GM18520 (cell line): ENCODE results near the gene MPIG6B.

Source experiments
- ATAC-seq: cut with Tn5 transposase; IDR thresholded peaks from one replicate; pipeline ENCODE4 v1.9.1; 2021; ENCODE audit not compliant: unreplicated experiment

MPIG6B gene, protein sequence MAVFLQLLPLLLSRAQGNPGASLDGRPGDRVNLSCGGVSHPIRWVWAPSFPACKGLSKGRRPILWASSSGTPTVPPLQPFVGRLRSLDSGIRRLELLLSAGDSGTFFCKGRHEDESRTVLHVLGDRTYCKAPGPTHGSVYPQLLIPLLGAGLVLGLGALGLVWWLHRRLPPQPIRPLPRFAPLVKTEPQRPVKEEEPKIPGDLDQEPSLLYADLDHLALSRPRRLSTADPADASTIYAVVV

DNA sequence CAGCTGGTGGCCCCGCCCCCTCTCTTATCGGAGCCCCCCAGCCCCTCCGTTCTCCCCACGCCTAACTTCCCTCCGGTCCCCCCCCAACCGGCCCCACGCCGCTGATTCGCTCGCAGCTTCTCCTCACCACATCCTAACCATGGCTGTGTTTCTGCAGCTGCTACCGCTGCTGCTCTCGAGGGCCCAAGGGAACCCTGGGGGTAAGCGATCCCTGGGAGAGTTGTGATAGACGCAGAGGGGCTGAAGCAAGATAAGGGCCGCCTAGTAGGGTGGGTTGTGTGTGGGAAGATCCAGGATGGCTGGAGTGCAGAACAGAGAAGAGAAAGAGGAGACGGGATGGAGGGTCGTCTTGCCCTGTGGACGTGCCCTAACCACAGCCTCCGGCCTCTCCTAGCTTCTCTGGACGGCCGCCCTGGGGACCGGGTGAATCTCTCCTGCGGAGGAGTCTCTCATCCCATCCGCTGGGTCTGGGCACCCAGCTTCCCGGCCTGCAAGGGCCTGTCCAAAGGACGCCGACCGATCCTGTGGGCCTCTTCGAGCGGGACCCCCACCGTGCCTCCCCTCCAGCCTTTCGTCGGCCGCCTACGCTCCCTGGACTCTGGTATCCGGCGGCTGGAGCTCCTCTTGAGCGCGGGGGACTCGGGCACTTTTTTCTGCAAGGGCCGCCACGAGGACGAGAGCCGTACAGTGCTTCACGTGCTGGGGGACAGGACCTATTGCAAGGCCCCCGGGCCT, at the start of gene MPIG6B:
Gene MPIG6B (plus strand): TSS at position 129 of the 735 bp plus-strand sequence. CDS start 11 bp downstream, at position 140.
- no peak for ATAC-seq

- ATAC-seq = no peak
These were observed 46.8 kb upstream of the MPIG6B start for GRCh38 chr6:31676322-31676903.

DNA sequence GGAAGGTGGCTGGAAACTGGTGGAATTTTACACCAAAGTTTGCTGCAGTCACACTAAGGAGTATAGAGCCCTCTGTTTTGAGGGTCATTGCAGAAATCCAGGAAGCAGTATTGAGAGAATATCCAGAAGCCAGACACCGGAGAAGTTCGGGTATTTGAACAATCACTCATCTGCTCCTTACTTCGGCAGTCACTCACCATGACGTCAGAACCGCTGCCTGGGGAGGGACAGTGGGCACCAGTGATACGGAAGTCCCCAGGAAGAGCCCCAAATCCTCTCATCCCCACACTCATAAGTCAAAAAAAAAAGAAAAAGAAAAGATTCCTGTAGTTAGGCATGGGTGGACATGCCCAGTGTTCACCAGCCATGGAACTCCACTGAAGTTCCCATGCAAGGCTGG, 46.3 kb upstream of the MPIG6B start:
- ATAC-seq = no peak

DNA sequence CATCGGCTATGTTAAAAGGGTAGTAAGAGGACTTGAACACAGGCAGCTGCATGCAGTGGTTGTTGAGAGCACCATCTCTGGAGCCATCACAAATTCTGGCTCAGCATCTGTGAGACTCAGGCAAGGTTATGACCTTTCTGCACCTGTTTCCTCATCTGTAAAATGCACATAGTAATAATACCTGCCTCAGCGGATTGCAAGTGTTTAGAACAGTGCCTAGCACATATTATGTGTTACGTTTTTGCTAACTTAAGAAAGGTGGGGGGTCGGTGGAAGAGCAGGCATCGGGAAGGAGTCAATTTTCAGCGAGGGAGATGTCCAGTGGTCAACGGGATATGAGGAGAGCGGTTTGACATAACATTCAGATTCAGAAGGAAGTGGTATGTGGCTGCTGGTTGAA, 45.2 kb upstream of the MPIG6B start:
- no peak for ATAC-seq

DNA sequence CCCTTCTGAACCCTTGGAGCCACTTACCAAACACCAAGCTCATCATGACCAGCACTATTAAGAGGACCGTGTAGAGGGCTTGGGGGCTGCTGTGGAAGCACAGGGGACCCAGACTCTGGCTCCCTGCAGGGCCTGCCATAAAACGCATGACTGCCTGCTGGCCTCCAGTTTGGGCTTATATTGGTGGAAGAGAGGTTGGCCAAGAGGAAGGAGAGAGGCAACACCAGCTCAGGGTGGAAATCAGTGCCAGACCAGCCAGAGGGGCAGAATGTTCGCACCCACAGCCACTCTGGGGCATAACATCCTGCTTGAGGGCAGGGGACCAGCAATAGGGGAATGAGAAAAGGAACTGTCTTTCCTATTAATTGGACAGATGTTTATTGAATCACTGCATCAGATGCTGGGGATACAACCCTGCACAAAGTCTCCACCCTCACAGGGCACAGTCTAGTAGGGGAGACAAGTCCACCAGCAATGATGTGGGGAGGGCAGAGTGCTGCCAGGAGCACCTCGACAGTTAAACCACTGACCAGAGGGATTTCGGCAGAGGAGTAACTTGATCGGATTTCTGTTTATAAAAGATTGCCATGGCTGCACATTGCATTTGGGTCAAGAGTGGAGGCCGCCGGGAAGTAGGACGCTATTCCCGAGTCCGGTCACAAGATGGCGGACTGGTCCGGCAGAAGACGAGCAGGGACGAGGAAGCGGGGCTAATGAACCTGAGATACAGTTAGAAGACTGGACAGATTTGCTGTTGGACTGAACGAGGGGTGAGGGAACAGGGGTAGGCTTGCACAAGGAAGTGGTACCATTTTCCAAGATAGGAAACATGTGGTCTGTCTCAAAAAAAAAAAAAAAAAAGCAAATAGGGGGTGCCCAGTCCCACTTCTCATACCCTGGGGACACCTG, 42.7 kb upstream of the MPIG6B start, which contains the start of gene LY6G5C:
Gene LY6G5C (minus strand): TSS at position 842 of the 909 bp plus-strand sequence. CDS start 694 bp downstream, at position 148.
- no peak for ATAC-seq

GRCh38 chr6:31681135-31681671, 42.0 kb upstream of the MPIG6B start:
- no peak for ATAC-seq

DNA sequence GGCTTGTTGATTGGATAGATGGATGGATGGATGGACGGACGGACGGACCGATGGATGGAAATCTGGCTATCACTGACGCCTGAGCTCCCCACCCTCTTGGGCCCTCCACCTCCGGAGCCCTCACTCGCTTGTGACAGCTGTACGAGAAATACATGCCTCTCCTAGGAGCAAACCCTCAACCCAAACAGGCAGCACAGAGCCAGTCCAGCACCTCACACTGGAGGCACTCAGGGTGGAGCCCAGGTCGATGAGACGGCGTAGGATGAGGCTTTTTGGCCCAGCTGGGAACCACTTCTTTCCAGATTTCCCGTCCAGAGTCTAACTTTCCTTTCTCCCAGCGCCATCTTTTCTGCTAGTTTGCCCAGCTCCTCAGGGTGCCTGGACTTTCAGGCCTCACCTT, 39.6 kb upstream of the MPIG6B start:
- no peak for ATAC-seq

DNA sequence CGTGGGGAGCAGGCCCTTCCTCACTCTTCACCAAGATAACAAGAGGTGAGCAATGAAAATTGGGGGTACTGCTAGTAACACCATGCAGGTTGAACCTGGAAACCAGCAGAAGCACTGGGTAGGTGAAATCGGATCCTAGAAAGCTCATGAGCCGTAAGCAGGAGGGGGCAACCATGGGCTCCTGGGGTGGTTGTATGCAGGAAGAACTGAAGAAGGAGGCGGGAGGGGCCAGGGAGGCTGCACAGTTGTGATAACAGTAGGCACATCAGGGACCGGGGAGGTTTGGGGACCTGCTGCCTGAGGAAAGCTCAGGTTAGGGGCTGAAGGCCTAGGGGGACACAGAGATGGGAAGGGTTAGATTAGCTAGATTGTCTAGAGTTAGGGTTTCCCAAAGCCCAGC, 36.7 kb upstream of the MPIG6B start:
- no peak for ATAC-seq

DNA sequence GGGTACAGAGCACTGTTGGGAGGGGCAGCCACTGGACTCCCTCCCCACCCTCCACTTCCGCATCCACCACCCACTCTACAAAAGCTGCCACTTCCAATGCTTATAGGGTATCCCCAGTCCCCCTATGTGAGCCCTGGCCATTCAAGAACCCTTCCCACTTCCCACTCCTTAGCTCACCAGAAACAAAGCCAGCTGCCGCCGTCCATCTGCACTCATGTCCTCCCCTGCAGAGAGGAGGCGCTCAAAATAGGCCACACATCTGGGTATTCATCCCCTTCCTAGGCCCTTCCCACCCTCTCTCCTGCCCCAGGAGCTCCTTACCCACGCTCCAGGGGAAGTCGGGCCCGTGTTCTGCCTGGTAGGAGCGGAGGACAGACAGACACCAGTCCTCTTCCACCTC, 35.9 kb upstream of the MPIG6B start:
- no peak for ATAC-seq

- no peak for ATAC-seq
These were observed 35.1 kb upstream of the MPIG6B start for GRCh38 chr6:31687860-31688693.

- ATAC-seq = no peak
These were observed 33.7 kb upstream of the MPIG6B start for GRCh38 chr6:31689249-31690110.

DNA sequence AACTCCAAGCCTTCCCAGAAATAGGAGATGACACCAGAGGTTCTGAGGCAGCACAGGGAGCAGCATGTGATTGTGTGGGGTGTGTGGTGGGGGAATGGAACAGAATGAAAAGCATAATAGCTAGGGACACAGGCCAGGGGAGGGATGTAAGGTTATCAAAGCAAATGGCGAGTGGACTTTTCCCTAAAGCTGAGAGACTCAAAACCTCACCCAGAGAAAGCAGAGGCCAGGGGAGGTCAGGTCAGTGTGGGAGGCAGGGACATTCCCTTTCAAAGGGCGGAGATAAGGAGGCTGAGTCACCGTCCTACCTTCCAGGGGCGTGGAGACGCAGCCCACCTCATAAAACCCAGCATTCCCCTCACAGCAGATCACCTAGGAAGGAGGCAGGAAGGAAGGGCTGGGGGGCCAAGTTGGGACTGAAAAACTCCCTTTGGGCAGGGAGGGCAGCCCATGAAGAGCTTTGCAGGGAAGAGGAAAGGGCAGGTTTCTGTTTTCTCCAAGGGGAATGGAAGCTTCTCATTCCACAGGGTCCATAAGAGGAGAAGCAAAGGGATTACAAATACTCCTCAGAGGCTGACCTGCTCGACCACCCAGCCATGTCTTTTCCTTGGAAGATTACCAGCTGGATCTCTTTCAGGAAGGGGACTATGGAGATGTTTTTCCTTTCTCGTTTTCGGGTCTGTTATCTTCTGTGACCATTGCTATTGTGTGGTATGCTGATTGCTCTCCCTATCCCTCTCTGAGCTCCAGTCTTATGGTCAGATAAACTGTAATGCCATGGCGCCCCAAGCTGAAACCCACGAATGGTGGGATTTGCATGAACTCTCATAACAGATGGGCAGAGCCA, 32.7 kb upstream of the MPIG6B start:
- ATAC-seq = no peak

- no peak for ATAC-seq
These were observed 32.1 kb upstream of the MPIG6B start for GRCh38 chr6:31691078-31691463.

DNA sequence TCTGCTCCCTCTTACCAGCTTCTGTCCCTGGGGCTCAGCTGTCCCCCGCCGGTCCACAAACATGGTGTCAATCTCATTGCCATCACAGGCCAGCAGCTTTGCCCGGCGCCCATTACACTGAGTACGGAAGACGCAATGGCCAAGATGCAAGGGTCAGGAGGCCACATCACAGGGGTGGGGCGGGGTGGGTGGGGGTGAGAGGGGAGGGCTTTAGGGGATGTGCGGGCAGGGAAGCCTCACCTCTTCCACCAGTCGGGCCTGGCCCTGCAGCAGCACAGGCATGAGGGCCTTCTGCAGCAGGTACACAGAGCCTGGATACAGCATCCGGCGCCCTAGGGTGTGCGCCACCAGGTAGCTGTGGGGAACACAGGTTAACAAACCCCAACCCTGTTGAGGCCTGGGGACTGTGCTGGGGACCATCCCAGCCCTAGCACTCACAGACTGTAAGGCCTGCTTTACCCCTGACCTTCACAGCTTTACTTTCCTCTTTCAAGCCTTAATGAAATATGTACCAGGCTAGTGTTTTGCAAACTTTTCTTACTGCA, 31.5 kb upstream of the MPIG6B start:
- no peak for ATAC-seq

DNA sequence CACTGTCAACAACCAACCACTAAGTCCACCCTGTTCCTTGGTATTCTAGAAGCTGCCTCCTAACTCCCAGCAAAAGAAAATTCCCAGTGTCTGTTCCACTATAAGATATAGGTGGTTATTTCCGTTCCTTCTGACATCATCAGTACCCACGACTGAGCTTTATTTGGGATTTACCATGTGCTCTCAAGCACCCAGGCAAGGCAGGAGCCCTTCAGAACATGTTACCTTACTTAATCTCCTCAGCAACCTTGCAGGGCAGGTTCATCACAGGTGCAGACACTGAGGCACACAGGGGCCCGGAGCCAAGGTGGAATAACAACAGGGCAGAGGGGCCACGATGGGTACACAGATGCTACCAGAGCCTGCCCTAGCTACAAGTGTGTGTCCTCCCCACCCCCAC, 30.8 kb upstream of the MPIG6B start:
- no peak for ATAC-seq

DNA sequence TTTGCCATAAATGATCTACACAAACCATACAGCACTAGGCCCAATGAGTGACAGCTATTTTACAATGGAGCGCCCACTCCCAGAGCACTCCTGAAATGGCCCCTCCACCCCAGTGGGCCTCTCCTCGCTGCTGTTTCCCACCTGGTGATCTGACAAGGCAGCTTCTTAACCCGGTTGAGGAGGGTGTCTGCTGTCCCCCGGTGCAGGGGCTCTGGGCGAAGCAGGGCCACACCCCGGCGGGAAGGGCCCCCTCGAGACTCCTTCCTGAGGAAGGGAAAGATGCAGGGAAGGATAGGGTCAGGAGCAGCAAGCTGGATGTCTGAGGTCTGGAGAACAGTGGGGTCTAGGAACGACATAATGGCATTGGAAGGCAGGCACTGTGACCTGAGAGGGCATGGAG, 30.3 kb upstream of the MPIG6B start:
- ATAC-seq = no peak

- ATAC-seq = no peak
These were observed 29.6 kb upstream of the MPIG6B start for GRCh38 chr6:31693535-31693934.

DNA sequence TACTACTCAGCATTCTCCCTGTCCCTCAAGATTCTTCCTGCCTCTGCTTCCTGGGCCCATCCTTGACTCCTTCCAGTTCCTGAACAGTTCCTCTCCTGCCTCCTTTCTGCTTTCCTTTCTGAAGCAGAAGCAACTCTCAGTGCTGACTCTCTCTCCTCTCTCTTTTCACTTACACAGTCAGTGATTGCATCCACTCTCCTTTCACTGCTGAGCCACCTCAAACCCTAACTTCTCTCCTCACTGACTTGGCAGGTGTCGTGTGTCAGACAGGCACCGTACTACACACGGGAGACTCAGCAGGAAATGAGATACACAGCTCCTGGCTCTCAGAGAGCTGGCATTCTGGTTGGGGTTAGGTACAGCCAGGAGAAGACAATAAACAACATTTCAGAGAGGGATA, 25.6 kb upstream of the MPIG6B start:
- no peak for ATAC-seq
